ENCODE data around the gene MYH15. TPM values are rescaled to one million over a fixed set of nuclear protein-coding genes. Genes with fewer than 3 reads are reported as not detected.

MYH15 gene
- total and polyA plus RNA-seq, 10 of the 15 experiments (the other 5 are each of a cell fraction or from before 2014, with no cell fraction given), result 0.05 to 0.27 (median 0.09) TPM; not detected in 1

- no TSS peak for BruUV-seq (replicated peaks)
- ChIA-PET CTCF (interaction anchor here (0.8 to 1.6 kb wide), 4 partner anchors 12 to 583 kb away, joined by 3 to 4 read pairs (median 3); no protein-coding TSS in a partner anchor), SMC1A (ENCODE audit: uncharacterized antibody, unreplicated experiment) (interaction anchor here (1.0 to 1.5 kb wide), 6 partner anchors 9 to 106 kb away, joined by 3 to 8 read pairs (median 4); no protein-coding TSS in a partner anchor), RAD21 (ENCODE audit: unreplicated experiment) (no interaction called here), POLR2A (interaction anchor here (0.7 kb wide), 1 partner anchor 69 kb away, joined by 3 read pairs; no protein-coding TSS in a partner anchor)
- intact Hi-C loops (cut with micrococcal nuclease; ENCODE audit: unreplicated experiment) (no loop called here), in situ Hi-C loops (cut with MboI) (no loop called here)
- H3K4me3 ChIP-seq, result no peak overlapping the region
- H3K36me3 ChIP-seq (ENCODE audit: control insufficient read depth in 2 of 2, insufficient read depth in 2 of 2, low read length in 1 of 2), result no peaks in the 10 kb centered on the region
- TF ChIP-seq PRDM15 (CRISPR knock-in tag; IDR thresholded peaks at IDR 0.05) (no peak), KDM1A (IDR thresholded peaks at IDR 0.05; ENCODE audit: borderline replicate concordance) (no peak), POLR2AphosphoS2 (IDR thresholded peaks at IDR 0.05; ENCODE audit: low read depth, low read length) (no peak), CEBPZ (IDR thresholded peaks at IDR 0.05; ENCODE audit: low read depth, low read length) (no peak), ZNF274 (IDR thresholded peaks at IDR 0.05; ENCODE audit: insufficient read depth, insufficient read length) (no peak)
- no peak for FAIRE-seq
- WGBS (ENCODE audit: insufficient coverage, insufficient replicate concordance, low lambda C conversion rate, missing lambda C conversion rate), result 13% methylated on average over 3 of the region's 3 CpGs
- H3K9me3 ChIP-seq (replicated peaks; ENCODE audit: control insufficient read depth, insufficient read depth, low read length), result no peaks in the 10 kb centered on the region; the same call in 2 of the 3 replicates
- H3K27me3 ChIP-seq (replicated peaks in 1 of 2; ENCODE audit: control insufficient read depth in 2 of 2, insufficient read depth in 2 of 2, low read length in 1 of 2), result no peaks in the 10 kb centered on the region
- H4K20me1 ChIP-seq (ENCODE audit: control insufficient read depth, insufficient read depth), result no peaks in the 10 kb centered on the region
- no peaks in the 10 kb centered on the region for H3K4me1 ChIP-seq (ENCODE audit: control insufficient read depth, insufficient read depth, low read length)
- no peak overlapping the region for H3K27ac ChIP-seq (ENCODE audit: control insufficient read depth, insufficient read depth)
- 0 out of 3 replicates have a peak, but pooled peaks have one; percentile 22 for ATAC-seq
- H3K79me2 ChIP-seq (ENCODE audit: control insufficient read depth, insufficient read depth, low read length), result no peaks in the 10 kb centered on the region
- no peak for DNase-seq (ENCODE audit: low read depth, low spot score)
- H3K9ac ChIP-seq (ENCODE audit: control insufficient read depth, insufficient read depth, low read length), result no peak overlapping the region
- no peak overlapping the region for H2AFZ ChIP-seq (ENCODE audit: control insufficient read depth, low read depth, low read length)
- no peak overlapping the region for H3K4me2 ChIP-seq (ENCODE audit: control insufficient read depth, insufficient read depth)
Observed at GRCh38 chr3:108428586-108428985, 81.8 kb downstream of the MYH15 start.

All from GM12878 (cell line).